ENCODE measurements around the gene ZFHX3.

Gene ZFHX3

GRCh38 chr16:73041676-73042075 is 6.3 kb downstream of the ZFHX3 start:
- no peak for DNase-seq (ENCODE audit: low read depth in 3 of 3)

DNA sequence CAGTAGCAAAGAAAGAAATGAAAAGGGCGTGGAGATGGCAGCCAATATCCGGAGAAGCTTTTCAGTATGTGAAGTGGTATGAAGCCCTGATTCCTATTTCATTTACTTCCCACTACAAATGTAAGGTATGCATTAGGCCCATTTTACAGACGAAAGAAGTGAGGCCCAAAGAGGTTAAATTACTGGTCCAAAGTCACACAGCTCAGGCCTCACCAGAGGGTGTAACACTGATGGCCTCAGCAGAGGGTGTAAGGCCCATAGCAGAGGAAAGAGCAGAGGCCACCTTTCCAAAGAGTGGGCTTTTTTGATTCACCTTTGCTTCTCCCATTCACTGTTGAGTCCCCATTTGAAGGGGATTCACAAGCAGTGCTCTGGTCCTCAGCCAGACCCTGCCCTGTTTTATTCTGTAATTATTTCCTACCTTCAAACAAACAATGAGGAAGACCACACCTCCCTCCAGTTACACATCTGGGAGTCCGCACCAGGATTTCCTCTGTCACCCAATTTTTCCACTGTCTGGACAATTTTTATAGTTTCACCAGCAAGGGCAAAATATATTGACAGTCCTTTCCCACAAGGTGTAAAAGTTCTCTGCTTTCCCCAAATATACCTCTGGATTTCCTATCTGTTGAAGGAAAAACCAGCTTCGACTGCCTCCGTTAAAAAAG is 7.1 kb downstream of the ZFHX3 start:
- DNase-seq (ENCODE audit: low read depth in 3 of 3), result no peak

- no peak for DNase-seq (ENCODE audit: low read depth in 3 of 3)
Measured at GRCh38 chr16:73040136-73040535, 7.8 kb downstream of the ZFHX3 start.

- DNase-seq (ENCODE audit: low read depth in 3 of 3), result no peak
Measured at GRCh38 chr16:73037845-73038570, 9.9 kb downstream of the ZFHX3 start.

GRCh38 chr16:73037331-73037745 is 10.6 kb downstream of the ZFHX3 start:
- DNase-seq (ENCODE audit: low read depth in 3 of 3), result no peak

DNA sequence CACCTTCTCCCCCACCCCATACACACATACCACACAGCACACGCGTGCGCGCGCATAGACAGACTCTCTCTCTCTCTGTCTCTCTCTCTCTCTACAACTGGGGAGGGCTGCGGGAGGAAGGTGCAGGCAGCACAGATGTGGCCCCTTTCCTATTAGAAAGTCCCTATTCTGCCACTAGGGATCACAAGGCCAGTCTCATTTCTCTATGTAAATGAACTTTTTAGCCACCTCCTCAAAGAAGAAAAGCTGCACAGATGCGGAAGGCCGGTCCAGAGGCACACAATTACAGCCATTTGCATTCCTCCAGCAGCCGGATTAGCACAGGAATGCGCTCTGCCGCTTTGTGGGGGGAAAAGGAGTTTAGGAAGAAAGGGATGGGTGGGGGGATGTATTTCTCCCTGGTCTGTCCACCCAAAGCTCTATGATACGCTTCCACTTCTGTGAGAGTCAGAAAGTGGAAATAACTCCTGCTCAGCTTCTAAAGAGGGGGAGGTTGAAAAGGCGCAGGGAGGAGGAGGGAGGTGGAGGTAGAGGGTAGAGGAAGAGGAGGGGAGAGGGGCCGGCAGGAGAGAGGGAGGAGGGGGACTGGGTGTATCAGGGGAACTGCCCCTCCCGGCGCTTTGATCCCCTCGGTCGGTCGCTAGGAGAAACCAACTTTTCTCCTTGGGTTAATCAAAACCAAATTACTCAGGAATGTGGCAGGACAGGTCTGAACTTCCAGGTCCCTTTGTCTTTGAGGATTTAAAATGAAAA is 11.7 kb downstream of the ZFHX3 start:
- no peak for DNase-seq (ENCODE audit: low read depth in 3 of 3)

DNA sequence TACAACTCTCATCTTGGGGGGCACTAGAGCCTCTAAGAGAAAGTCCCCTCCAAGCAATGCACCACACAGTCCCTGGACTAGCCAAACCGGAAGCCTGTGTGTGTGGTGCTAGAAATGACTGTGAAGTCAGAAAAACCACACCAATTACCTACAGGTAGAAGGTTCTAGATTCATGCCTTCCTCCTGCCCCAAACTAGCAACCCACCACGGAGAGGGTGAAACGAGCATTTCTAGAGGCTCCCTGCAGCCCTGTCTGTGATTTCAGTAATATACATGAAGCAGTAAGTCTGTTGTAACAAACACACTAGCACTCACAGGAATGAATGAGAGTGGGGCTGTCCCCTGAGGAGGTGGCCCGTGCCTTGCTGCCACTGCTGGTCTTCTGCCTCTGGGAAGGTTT is 13.6 kb downstream of the ZFHX3 start:
- no peak for DNase-seq (ENCODE audit: low read depth in 3 of 3)

- no peak for DNase-seq (ENCODE audit: low read depth in 3 of 3)
Measured at GRCh38 chr16:73033271-73033998, 14.5 kb downstream of the ZFHX3 start.

DNA sequence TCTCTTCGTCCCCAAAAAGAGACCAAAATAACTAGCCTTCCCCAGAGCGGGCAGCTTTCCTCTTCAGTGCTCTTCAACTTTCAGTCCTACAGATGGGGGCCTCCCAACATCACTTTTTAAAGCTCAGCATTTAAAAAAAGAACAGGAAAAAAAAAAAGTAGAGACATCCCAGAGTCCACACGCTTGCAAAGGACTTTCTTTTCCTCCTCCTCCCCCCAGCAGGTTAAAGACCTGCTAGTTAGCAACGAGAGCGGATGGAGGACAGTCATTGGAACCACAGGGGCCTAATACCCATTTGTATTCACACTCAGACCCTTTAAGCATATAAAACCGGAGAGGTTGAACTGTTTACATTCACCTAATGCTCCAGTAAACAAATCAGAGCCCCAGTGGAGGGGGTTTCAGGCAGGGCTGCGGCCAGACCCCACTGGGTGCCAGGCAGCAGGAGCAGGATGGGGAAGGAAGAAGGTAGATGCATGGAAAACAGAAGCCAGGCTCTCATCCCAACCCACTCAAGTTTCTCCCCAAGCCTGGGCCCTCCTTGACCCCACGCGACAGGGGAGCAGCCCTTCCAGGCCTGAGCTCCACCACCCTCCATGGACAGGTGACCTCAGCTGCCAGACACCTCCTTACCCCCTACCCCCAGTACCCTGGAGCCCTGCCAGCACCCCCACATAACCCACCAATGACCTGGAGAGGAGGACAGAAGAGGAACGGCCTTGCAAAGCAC is 15.2 kb downstream of the ZFHX3 start:
- DNase-seq (ENCODE audit: low read depth in 3 of 3), result no peak

- DNase-seq (ENCODE audit: low read depth in 3 of 3), result no peak
Measured at GRCh38 chr16:73031984-73032383, 15.9 kb downstream of the ZFHX3 start.

DNA sequence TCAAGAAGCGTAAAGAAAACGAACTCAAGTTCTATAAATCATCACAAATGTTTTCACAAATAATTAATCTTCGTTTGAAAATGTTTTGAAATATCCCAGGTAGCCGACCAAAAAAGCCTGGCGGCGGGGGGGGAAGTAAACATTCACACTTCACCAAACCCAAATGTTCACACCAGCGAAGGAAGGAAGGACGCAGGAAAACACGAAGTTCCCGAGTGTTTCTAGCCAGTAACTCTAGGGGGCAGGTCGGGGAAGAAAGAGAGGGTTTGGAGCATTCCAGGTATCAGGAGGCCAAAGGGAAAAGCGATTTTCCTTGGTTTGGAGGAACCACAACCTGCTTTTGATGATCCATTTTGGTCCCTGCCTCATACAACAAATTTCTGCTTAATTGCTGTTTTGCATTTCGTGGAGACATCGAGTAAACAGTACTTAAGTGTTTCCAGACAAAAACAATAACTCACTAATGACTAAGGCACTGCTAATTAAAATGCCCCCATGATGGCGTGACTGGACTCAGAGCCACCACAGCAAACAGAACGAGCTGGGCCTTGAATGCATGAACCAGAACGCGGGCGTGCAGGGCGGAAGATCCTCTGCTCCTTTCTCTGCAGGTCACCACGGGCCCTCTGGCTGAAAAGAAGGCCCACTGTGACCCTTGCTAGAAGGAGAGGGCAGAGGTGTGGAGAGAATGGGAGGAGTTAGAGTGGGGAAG is 16.6 kb downstream of the ZFHX3 start:
- DNase-seq (ENCODE audit: low read depth in 3 of 3), result no peak

DNA sequence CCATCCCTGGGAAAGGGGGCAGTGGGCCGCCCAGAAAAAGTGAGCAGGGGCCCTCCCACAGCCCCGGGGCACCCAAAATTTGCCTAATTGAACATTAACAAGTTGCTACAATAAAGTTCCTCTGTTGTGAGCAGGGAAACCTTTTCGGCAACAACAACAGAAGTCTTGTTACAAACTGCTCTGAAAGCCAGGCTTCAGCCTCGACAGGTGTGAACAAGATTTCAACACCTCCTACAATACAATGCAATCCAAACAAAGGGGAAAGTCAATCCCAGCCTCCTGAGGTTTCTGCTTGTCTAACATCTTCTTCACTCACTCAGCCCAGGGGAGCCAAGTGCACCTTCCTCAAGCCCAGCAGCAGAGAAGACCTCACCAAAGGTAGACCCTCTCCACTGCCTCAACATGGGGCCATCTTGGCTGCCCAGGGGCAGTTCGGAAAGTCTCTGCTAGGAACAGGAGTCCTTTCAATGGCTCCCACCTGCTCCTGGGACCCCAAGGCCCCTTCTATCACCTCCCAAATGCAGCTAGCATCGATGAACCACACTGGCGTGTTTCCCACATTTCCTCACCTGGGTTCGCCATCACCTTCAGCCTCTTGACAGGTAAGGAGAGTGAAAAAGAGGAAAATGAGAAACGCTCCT is 19.1 kb downstream of the ZFHX3 start:
- DNase-seq (ENCODE audit: low read depth in 3 of 3), result no peak

DNA sequence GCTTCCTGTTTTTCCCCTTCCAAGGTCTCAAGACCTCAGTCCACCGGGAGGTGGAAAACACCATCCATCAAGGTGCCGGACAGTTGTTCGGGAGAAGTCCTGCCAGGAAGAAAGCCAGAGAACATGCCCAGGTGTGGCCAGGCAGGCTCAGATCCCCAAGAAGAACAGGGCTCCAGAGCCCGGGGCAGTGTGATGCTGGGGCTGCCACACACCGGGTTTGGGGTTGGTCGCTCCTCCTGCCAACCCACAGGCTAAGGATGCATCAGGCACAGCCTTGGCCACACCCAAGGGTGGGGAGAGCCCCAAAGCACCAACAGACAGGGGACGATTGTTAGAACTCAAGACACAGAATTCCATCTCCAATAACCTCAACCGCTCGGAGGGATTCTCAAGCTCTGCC is 19.7 kb downstream of the ZFHX3 start:
- no peak for DNase-seq (ENCODE audit: low read depth in 3 of 3)

DNA sequence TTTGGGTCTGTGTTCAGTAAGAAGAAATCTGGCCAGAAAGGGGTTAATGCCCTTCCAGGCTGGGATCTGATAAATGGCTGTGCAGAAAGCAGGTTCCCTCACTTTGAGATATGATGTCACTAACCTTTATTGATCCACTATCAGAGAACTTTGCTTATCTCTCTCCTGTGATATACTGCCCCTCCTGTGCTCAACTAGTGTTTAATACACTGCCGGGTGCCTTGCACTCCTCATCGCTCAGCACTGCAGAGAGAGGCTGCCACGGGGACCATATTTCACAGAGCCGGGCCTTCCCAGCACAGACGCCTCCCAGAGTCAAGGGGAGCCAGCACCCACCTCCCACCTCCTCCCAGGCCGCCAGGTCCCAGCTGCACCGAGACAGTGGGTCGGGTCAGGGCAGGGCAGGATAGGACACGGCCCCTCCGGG is 20.2 kb downstream of the ZFHX3 start:
- no peak for DNase-seq (ENCODE audit: low read depth in 3 of 3)

GRCh38 chr16:73026754-73027684 is 20.9 kb downstream of the ZFHX3 start:
- DNase-seq (ENCODE audit: low read depth in 3 of 3), result no peak

GRCh38 chr16:73025856-73026210 is 22.1 kb downstream of the ZFHX3 start:
- no peak for DNase-seq (ENCODE audit: low read depth in 3 of 3)

GRCh38 chr16:73025151-73025855 is 22.6 kb downstream of the ZFHX3 start:
- DNase-seq (ENCODE audit: low read depth in 3 of 3), result no peak

GRCh38 chr16:73024571-73025105 is 23.3 kb downstream of the ZFHX3 start:
- no peak for DNase-seq (ENCODE audit: low read depth in 3 of 3)

All from stimulated activated CD4-positive, alpha-beta T cell treated with anti-CD3 and anti-CD28 coated beads, TNF-alpha, amount 100 ng/mL, for 4 hours (primary cell).